ENCODE results near the gene KHDRBS2.

Gene KHDRBS2

DNA sequence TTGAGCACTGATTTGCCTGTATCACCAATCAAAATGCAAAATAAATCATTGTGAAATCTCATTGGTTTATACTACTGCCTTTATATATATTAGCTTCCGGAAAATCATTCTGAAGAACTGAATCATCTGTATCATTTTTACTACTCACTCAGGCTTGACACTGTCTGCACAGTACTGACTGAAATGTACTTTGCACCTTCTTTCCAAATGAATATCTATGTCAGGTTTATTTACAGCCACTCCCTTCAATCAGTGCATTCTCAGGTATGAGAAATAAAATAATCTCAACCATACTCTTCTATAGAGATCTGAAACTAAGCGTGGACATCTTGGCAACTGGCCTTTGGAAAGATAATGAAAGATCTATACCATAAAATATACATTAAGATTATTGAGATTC lies 2.7 kb downstream of the KHDRBS2 start:
- no peak overlapping the region for H3K9ac ChIP-seq (ENCODE audit: low read length)
- H3K36me3 ChIP-seq (ENCODE audit: control insufficient read depth, insufficient read depth, low read length, severe bottlenecking): no peaks in the 10 kb centered on the region
- peaks cover 20% of the 10 kb centered on the region for H3K27me3 ChIP-seq (replicated peaks; ENCODE audit: control insufficient read depth, insufficient read depth, low read length)
- H3K4me1 ChIP-seq (ENCODE audit: control insufficient read depth, insufficient read depth, low read length): no peaks in the 10 kb centered on the region
- no peaks in the 10 kb centered on the region for H3K9me3 ChIP-seq (ENCODE audit: control insufficient read depth, low read length)
- no peak for DNase-seq (ENCODE audit: low read depth)
- no peak overlapping the region for H3K4me3 ChIP-seq (ENCODE audit: low read length)

DNA sequence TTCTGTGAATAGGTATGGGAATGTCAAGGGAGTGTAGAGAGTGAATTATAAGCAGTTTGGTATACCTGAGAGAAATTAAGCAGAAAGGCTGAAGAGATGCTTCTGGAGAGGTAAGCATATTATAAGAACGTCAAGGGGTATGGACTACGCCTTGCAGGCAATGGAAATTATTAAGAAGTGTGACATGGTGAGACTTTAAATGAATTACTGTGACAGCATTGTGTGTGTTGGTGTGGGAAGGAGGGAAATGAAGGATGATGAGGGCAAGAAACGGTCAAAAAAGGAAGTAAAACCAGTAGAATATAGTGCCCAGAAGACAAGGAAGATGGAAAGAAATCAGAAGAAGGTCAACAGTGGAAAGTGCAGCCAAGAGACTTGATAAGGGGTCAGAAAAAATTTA lies 5.9 kb downstream of the KHDRBS2 start:
- Histone ChIP-seq H3K27me3 (replicated peaks; ENCODE audit: control insufficient read depth, insufficient read depth, low read length) (peaks cover 3% of the 10 kb centered on the region), H3K4me1 (ENCODE audit: control insufficient read depth, insufficient read depth, low read length) (no peaks in the 10 kb centered on the region), H3K9me3 (ENCODE audit: control insufficient read depth, low read length) (no peaks in the 10 kb centered on the region)

DNA sequence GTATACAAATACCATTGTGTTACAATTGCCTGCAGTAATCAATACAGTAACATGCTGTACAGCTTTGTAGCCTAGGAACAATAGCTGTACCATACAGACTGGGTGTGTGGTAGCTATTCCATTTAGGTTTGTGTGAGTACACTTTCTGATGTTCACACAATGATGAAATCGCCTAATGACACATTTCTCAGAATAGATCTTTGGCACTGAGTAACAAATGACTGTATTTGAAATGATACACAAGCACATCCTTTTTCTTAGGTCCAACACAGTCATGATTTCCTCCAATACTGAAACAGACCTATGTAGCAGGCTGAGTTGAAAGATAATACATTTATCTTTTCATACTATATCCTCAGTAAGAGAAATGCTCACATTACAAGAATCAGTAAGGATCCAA lies 13.9 kb downstream of the KHDRBS2 start:
- Histone ChIP-seq H3K9me3 (ENCODE audit: control insufficient read depth, low read length) (no peaks in the 10 kb centered on the region), H3K4me3 (ENCODE audit: low read length) (no peak overlapping the region), H3K27me3 (replicated peaks; ENCODE audit: control insufficient read depth, insufficient read depth, low read length) (no peaks in the 10 kb centered on the region), H3K4me1 (ENCODE audit: control insufficient read depth, insufficient read depth, low read length) (no peaks in the 10 kb centered on the region), H3K9ac (ENCODE audit: low read length) (no peak overlapping the region), H3K36me3 (ENCODE audit: control insufficient read depth, insufficient read depth, low read length, severe bottlenecking) (no peaks in the 10 kb centered on the region)
- no peak for DNase-seq (ENCODE audit: low read depth)

More for the DNA sequence above, 5.9 kb downstream of the KHDRBS2 start:
- Histone ChIP-seq H3K9ac (ENCODE audit: low read length) (no peak overlapping the region), H3K36me3 (ENCODE audit: control insufficient read depth, insufficient read depth, low read length, severe bottlenecking) (no peaks in the 10 kb centered on the region), H3K4me3 (ENCODE audit: low read length) (no peak overlapping the region)
- no peak for DNase-seq (ENCODE audit: low read depth)

DNA sequence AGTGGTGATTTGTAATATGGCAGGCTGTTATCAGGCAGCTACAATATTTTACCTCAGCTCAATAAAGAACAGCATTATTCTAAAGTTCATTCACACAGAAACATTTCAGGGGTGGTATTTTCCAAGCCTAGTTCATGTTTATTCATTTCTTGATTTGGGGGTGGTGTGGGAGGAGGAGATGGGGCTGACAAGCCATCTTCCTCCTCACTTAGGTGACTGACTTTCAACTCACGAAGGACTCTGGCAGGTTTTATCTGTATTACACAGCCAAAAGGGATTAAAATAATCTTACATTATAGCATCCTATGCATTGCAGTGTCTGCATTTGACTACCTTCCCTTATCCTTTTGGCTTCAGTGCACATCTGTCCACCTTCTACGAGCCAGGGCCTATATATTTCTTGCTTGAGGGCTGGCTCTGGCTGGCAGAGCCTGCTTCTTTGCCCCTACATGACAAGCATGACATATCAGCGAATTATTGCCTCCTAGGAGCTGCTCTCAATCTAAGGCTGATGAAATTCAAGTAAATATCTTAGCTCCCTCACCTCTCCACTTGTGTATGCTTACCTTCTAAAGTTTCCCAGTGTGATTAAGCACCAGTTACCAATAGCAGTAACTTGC lies 20.0 kb downstream of the KHDRBS2 start:
- H3K27me3 ChIP-seq (replicated peaks; ENCODE audit: control insufficient read depth, insufficient read depth, low read length): no peaks in the 10 kb centered on the region
- no peak for DNase-seq (ENCODE audit: low read depth)
- H3K9me3 ChIP-seq (ENCODE audit: control insufficient read depth, low read length): no peaks in the 10 kb centered on the region
- H3K9ac ChIP-seq (ENCODE audit: low read length): no peak overlapping the region
- H3K4me1 ChIP-seq (ENCODE audit: control insufficient read depth, insufficient read depth, low read length): no peaks in the 10 kb centered on the region
- no peaks in the 10 kb centered on the region for H3K36me3 ChIP-seq (ENCODE audit: control insufficient read depth, insufficient read depth, low read length, severe bottlenecking)
- no peak overlapping the region for H3K4me3 ChIP-seq (ENCODE audit: low read length)

DNA sequence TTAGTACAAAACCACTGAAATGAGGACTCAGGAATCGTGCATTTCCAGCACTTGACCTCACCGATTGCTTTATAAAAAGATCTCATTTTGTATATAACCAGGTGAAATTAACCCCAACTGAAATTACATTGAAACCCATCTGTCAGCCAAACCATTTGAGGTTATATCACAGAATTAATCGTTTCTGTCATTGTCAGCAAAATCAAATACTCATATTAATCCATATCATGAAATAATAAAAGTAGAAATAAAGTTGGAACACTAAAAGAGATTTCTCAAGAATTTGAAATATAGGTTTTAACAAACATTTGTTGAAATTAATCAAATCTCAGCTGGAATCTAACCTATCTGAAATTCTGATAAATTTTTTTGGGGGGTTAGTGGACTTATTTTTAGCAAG lies 23.7 kb downstream of the KHDRBS2 start:
- no peaks in the 10 kb centered on the region for H3K36me3 ChIP-seq (ENCODE audit: control insufficient read depth, insufficient read depth, low read length, severe bottlenecking)
- no peaks in the 10 kb centered on the region for H3K4me1 ChIP-seq (ENCODE audit: control insufficient read depth, insufficient read depth, low read length)
- no peak overlapping the region for H3K4me3 ChIP-seq (ENCODE audit: low read length)
- H3K9me3 ChIP-seq (ENCODE audit: control insufficient read depth, low read length): no peaks in the 10 kb centered on the region
- no peaks in the 10 kb centered on the region for H3K27me3 ChIP-seq (replicated peaks; ENCODE audit: control insufficient read depth, insufficient read depth, low read length)
- no peak overlapping the region for H3K9ac ChIP-seq (ENCODE audit: low read length)
- DNase-seq (ENCODE audit: low read depth): no peak

DNA sequence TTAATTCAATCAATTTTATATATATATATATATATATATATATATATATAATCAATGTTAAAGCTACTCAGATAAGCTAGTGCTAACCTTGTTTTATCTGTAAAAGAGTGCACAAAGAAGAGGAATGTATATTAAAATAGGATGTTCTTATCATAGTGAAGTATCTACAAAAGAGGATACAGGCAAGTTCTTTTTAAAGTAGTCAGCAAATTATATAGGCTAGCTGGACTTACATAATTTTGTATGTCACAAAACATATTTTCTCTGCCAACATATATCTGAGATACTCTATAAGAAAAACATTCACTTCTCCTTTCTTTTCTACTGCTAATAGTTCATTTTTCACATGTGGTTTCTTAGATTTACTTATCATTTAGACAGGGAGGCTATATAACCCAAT lies 39.9 kb downstream of the KHDRBS2 start:
- no peaks in the 10 kb centered on the region for H3K27me3 ChIP-seq (replicated peaks; ENCODE audit: control insufficient read depth, insufficient read depth, low read length)
- H3K36me3 ChIP-seq (ENCODE audit: control insufficient read depth, insufficient read depth, low read length, severe bottlenecking): no peaks in the 10 kb centered on the region
- no peak overlapping the region for H3K9ac ChIP-seq (ENCODE audit: low read length)
- H3K4me1 ChIP-seq (ENCODE audit: control insufficient read depth, insufficient read depth, low read length): no peaks in the 10 kb centered on the region
- H3K9me3 ChIP-seq (ENCODE audit: control insufficient read depth, low read length): no peaks in the 10 kb centered on the region
- H3K4me3 ChIP-seq (ENCODE audit: low read length): no peak overlapping the region
- DNase-seq (ENCODE audit: low read depth): no peak

DNA sequence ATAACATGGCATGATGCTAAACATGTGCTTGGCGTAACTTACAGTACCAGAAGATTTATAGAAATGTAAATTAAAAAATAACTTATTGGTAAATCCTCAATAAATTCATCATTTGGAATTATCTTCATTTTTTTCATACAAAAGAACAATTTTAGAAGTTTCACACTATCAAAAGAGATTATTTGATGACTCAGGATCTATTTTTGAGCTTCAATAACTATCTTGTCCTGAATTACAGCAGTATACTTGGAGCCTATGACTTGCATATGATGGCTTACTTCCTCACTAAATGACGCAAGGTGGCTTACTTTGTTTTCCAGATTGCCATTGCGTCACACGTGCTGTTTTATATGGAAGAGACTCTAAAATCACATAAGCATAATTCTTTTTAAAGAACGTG lies 49.2 kb downstream of the KHDRBS2 start:
- DNase-seq (ENCODE audit: low read depth): no peak
- no peaks in the 10 kb centered on the region for H3K36me3 ChIP-seq (ENCODE audit: control insufficient read depth, insufficient read depth, low read length, severe bottlenecking)
- H3K27me3 ChIP-seq (replicated peaks; ENCODE audit: control insufficient read depth, insufficient read depth, low read length): no peaks in the 10 kb centered on the region
- no peaks in the 10 kb centered on the region for H3K9me3 ChIP-seq (ENCODE audit: control insufficient read depth, low read length)
- H3K9ac ChIP-seq (ENCODE audit: low read length): no peak overlapping the region
- H3K4me3 ChIP-seq (ENCODE audit: low read length): no peak overlapping the region
- H3K4me1 ChIP-seq (ENCODE audit: control insufficient read depth, insufficient read depth, low read length): no peaks in the 10 kb centered on the region

DNA sequence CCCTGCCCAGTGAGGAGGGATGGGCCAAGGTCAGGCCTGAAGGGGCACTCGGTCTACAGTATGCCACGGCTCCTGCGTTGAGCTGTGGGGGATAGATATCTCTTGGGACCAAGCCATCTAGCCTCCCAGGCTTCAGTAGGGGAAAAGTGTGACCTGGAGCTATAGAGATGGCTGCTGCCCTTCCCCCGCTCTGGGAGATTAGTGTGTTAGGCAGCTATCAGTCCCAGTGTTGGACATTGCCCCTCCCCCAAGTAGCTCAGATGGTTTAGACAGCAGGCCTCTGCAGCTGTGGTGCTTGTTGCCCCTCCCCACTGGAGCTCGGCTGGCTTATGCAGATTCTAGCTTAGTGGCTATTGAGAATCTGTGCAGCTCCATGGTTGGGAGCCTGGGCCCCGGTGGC lies 56.8 kb downstream of the KHDRBS2 start:
- Histone ChIP-seq H3K9ac (ENCODE audit: low read length) (no peak overlapping the region), H3K36me3 (ENCODE audit: control insufficient read depth, insufficient read depth, low read length, severe bottlenecking) (no peaks in the 10 kb centered on the region)
- no peak for DNase-seq (ENCODE audit: low read depth)

DNA sequence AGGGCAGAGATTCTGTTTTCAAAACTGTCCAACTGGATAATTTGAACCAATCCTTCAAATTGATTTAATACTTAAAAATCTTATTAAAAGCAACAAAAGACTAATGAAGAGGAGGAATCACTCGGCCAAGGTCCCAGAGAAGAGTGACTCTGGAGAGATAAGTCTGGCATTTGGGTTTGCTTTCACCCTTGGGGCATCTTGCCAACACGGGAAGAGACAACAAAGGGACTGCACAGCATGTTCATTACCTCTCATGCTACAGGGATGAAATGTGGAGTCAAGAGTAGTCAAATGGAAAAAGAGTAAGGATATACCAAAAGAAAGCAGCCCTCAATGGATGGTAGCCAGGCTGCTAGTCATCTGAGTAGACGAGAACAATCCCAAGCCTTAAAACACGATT lies 68.2 kb downstream of the KHDRBS2 start:
- H3K4me1 ChIP-seq (ENCODE audit: control insufficient read depth, insufficient read depth, low read length): no peaks in the 10 kb centered on the region

More for the DNA sequence above, 56.8 kb downstream of the KHDRBS2 start:
- no peaks in the 10 kb centered on the region for H3K27me3 ChIP-seq (replicated peaks; ENCODE audit: control insufficient read depth, insufficient read depth, low read length)
- H3K4me3 ChIP-seq (ENCODE audit: low read length): no peak overlapping the region
- no peaks in the 10 kb centered on the region for H3K9me3 ChIP-seq (ENCODE audit: control insufficient read depth, low read length)
- no peaks in the 10 kb centered on the region for H3K4me1 ChIP-seq (ENCODE audit: control insufficient read depth, insufficient read depth, low read length)

DNA sequence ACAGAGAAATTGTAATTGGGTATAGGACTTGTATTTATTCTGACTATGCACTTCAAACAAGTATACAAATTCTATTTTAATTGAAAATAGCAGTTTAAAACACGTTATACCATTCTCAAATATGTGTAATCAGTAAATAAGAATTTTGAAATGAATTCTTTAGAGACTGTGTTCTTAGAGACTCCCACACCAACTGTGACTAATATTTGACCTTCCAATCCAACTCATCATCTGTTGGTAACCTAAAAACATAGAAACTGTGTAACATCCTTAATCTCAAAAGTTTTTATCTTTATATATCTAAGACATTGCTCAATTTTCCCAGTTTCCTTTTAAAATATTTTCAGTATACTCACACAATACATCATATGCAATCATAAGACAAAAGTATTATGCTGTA lies 83.9 kb downstream of the KHDRBS2 start:
- DNase-seq (ENCODE audit: low read depth): no peak
- peaks cover 3% of the 10 kb centered on the region for H3K4me1 ChIP-seq (ENCODE audit: control insufficient read depth, insufficient read depth, low read length)
- no peak overlapping the region for H3K9ac ChIP-seq (ENCODE audit: low read length)
- H3K9me3 ChIP-seq (ENCODE audit: control insufficient read depth, low read length): no peaks in the 10 kb centered on the region
- no peak overlapping the region for H3K4me3 ChIP-seq (ENCODE audit: low read length)
- H3K27me3 ChIP-seq (replicated peaks; ENCODE audit: control insufficient read depth, insufficient read depth, low read length): no peaks in the 10 kb centered on the region
- H3K36me3 ChIP-seq (ENCODE audit: control insufficient read depth, insufficient read depth, low read length, severe bottlenecking): no peaks in the 10 kb centered on the region

More for the DNA sequence above, 68.2 kb downstream of the KHDRBS2 start:
- H3K27me3 ChIP-seq (replicated peaks; ENCODE audit: control insufficient read depth, insufficient read depth, low read length): no peaks in the 10 kb centered on the region
- no peak overlapping the region for H3K9ac ChIP-seq (ENCODE audit: low read length)
- no peak overlapping the region for H3K4me3 ChIP-seq (ENCODE audit: low read length)
- H3K9me3 ChIP-seq (ENCODE audit: control insufficient read depth, low read length): peaks cover 3% of the 10 kb centered on the region
- H3K36me3 ChIP-seq (ENCODE audit: control insufficient read depth, insufficient read depth, low read length, severe bottlenecking): no peaks in the 10 kb centered on the region
- DNase-seq (ENCODE audit: low read depth): no peak

DNA sequence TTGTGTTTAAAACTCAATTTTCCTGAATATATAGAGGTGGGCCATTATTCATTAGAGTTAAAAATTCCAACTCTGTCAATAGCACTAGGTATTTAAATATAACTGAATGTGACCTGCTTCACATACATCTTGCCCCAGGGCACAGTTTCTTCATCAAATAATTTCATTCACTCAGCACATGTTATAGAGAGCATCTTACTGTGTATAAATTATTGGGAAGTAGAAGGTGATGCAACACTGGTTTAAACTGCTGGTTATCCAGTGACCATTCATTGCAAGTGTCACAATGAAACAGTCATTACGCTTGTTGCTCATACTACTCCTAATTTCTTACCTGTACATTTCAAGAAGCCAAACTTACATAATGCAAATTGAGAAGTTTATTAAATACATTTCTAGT lies 93.4 kb downstream of the KHDRBS2 start:
- no peaks in the 10 kb centered on the region for H3K27me3 ChIP-seq (replicated peaks; ENCODE audit: control insufficient read depth, insufficient read depth, low read length)
- H3K9ac ChIP-seq (ENCODE audit: low read length): no peak overlapping the region
- DNase-seq (ENCODE audit: low read depth): no peak
- H3K36me3 ChIP-seq (ENCODE audit: control insufficient read depth, insufficient read depth, low read length, severe bottlenecking): no peaks in the 10 kb centered on the region
- H3K9me3 ChIP-seq (ENCODE audit: control insufficient read depth, low read length): no peaks in the 10 kb centered on the region
- no peaks in the 10 kb centered on the region for H3K4me1 ChIP-seq (ENCODE audit: control insufficient read depth, insufficient read depth, low read length)
- H3K4me3 ChIP-seq (ENCODE audit: low read length): no peak overlapping the region

DNA sequence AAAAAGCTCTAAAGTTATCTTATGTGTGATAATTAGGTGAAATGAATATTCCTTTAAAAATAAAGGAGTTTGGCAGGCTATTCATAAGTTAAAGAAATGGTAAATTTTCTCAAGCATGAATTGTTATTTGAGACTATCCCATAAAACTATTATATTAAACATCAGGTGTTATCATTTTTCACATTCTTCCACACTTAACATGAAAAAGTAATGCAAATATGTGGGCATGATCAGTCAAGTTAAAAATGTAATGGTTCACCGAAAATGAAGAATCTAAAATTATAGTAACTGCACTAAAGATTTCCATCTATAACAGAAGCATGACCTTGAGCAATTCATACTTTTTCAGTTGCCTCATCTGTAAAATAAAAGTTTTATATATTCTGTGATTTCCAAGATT lies 110.8 kb downstream of the KHDRBS2 start:
- Histone ChIP-seq H3K9me3 (ENCODE audit: control insufficient read depth, low read length) (no peaks in the 10 kb centered on the region), H3K4me1 (ENCODE audit: control insufficient read depth, insufficient read depth, low read length) (no peaks in the 10 kb centered on the region), H3K4me3 (ENCODE audit: low read length) (no peak overlapping the region), H3K36me3 (ENCODE audit: control insufficient read depth, insufficient read depth, low read length, severe bottlenecking) (no peaks in the 10 kb centered on the region), H3K9ac (ENCODE audit: low read length) (no peak overlapping the region), H3K27me3 (replicated peaks; ENCODE audit: control insufficient read depth, insufficient read depth, low read length) (no peaks in the 10 kb centered on the region)
- no peak for DNase-seq (ENCODE audit: low read depth)

All from adipocyte (in vitro differentiated cells).